ENCODE measurements around the gene PTPN11. TPM values are rescaled to one million over a fixed set of nuclear protein-coding genes. Genes with fewer than 3 reads are reported as not detected.
"Not testable (repeated sequence)": the region's sequence is repeated elsewhere in the genome, so short reads cannot be mapped to it uniquely, and the experiment has no call there.

PTPN11 gene
- total RNA-seq, 3 donors from 2014 or later, result 53.5 to 118 (median 70.7) TPM

DNA sequence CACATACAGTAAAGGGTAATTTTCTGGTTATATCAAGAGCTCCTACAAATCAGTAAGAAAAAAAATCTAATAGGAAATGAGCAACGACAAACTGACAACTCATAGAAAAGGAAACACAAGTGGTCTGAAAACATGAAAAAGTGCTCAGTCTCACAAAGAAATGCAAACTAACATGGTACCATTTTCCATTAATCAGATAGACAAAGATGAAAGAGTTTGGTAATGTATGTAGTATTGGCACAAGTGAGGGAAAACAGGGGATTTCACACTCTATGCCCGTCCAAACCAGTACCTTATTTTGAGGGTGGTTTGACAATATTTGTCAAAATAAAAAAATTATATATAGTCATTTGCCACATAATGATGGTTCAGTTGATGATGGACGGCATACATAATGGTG is 13.2 kb downstream of the PTPN11 start:
- intact Hi-C loops (cut with DNase I, micrococcal nuclease), result no loop called here
- no peak overlapping the region for H3K4me3 ChIP-seq
- no peaks in the 10 kb centered on the region for H3K9me3 ChIP-seq
- ATAC-seq (no peak), DNase-seq (no peak)
- TF ChIP-seq, protein P1, sequence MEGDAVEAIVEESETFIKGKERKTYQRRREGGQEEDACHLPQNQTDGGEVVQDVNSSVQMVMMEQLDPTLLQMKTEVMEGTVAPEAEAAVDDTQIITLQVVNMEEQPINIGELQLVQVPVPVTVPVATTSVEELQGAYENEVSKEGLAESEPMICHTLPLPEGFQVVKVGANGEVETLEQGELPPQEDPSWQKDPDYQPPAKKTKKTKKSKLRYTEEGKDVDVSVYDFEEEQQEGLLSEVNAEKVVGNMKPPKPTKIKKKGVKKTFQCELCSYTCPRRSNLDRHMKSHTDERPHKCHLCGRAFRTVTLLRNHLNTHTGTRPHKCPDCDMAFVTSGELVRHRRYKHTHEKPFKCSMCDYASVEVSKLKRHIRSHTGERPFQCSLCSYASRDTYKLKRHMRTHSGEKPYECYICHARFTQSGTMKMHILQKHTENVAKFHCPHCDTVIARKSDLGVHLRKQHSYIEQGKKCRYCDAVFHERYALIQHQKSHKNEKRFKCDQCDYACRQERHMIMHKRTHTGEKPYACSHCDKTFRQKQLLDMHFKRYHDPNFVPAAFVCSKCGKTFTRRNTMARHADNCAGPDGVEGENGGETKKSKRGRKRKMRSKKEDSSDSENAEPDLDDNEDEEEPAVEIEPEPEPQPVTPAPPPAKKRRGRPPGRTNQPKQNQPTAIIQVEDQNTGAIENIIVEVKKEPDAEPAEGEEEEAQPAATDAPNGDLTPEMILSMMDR (IDR thresholded peaks at IDR 0.05), result no peak
- H3K4me1 ChIP-seq (ENCODE audit: low read depth), result no peaks in the 10 kb centered on the region
- no peaks in the 10 kb centered on the region for H3K36me3 ChIP-seq (ENCODE audit: low read depth)

DNA sequence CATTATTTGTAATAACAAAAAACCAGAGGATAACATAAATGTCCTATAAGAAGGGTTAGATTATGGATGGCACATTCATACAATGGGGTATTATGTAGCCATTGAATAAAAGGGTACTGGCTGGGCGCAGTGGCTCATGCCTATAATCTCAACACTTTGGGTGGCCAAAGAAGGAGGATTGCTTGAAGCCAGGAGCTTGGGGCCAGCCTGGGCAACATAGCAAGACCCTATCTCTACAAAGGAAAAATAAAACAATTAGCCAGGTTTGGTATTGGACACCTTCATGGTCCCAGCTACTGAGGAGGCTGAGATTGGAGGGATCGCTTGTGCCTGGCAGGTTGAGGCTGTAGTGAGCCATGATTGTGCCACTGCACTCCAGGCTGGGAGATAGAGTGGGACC is 14.8 kb downstream of the PTPN11 start:
- intact Hi-C loops (cut with DNase I, micrococcal nuclease), result no loop called here
- no peaks in the 10 kb centered on the region for H3K9me3 ChIP-seq
- H3K36me3 ChIP-seq (ENCODE audit: low read depth), result no peaks in the 10 kb centered on the region
- no peak overlapping the region for H3K4me3 ChIP-seq
- TF ChIP-seq, protein P1 (IDR thresholded peaks at IDR 0.05), result no peak
- no peaks in the 10 kb centered on the region for H3K4me1 ChIP-seq (ENCODE audit: low read depth)
- ATAC-seq, result no peak
- DNase-seq, result no peak

DNA sequence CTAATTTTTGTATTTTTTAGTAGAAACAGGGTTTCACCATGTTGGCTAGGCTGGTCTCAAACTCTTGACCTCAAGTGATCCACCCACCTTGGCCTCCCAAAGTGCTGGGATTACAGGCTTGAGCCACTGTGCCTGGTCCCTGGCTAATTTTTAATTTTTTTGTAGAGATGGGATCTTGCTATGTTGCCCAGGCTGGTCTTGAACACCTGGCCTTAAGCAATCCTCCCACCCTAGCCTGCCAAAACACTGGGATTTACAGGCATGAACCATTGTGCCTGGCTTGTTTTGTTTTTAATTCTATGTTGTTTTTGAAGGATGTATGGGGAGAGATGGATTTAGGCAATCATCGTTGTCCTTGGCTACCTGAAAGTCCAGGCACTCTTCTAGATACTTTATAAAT is 19.9 kb downstream of the PTPN11 start:
- H3K9me3 ChIP-seq; intact Hi-C loops (cut with DNase I, micrococcal nuclease); H3K4me1 ChIP-seq (ENCODE audit: low read depth); DNase-seq; ATAC-seq; H3K4me3 ChIP-seq; H3K36me3 ChIP-seq (ENCODE audit: low read depth): not testable (repeated sequence)

DNA sequence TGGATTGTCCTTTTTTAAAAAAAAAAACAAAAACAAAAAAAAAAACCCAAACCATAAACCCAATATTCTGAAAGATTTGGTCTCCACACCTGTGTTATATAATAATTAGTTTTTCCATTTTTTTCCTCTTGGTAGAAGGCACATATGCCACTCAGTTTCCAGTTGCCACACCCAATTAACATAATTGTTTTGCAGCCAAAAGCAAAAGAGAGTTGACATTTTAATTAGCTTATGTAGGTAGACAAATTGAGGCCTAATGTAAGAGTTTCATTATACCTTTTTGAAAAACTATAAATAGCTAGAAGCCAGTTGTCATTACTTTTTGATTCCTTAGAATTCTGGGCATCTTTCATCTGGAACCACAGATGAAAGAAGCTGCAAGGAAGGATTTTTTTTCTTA is 21.0 kb downstream of the PTPN11 start:
- Histone ChIP-seq H3K4me3 (no peak overlapping the region), H3K4me1 (ENCODE audit: low read depth) (no peaks in the 10 kb centered on the region), H3K36me3 (ENCODE audit: low read depth) (no peaks in the 10 kb centered on the region), H3K9me3 (no peaks in the 10 kb centered on the region)
- TF ChIP-seq, protein P1 (IDR thresholded peaks at IDR 0.05), result no peak
- DNase-seq (no peak), ATAC-seq (no peak)
- intact Hi-C loops (cut with DNase I, micrococcal nuclease), result no loop called here

DNA sequence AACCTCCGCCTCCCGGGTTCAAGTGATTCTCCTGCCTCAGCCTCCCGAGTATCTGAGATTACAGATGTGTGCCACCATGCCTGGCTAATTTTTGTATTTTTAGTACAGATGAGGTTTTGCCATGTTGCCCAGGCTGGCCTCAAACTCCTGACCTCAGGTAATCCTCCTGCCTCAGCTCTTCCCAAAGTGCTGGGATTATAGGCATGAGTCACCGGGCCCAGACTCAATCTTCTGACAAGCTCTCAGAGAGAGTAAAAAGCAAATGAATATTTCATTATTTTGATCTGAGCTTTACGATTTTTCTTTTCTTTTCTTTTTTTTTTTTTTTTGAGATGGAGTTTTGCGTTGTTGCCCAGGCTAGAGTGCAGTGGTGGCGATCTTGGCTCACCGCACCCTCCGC is 21.9 kb downstream of the PTPN11 start:
- H3K4me1 ChIP-seq (ENCODE audit: low read depth); intact Hi-C loops (cut with DNase I, micrococcal nuclease); H3K36me3 ChIP-seq (ENCODE audit: low read depth); H3K9me3 ChIP-seq; DNase-seq; ATAC-seq; H3K4me3 ChIP-seq: not testable (repeated sequence)

DNA sequence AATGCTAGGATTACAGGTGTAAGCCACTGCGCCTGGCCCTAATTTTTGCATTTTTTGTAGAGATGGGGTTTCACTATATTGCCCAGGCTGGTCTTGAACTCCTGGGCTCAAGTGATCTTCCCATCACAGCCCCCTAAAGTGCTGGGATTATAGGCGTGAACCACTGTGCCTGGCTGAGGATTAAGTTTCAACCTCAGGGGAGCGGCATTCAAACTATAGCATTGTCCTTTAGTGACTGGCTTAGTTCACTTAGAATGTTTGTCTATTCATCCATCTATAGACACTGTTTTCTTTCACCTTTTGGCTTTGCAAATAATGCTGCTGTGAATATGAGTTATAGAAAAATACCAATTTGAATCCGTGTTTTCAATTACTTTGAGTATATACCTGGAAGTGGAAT is 25.2 kb downstream of the PTPN11 start:
- DNase-seq (no peak), ATAC-seq (no peak)
- H3K36me3 ChIP-seq (ENCODE audit: low read depth), result no peaks in the 10 kb centered on the region
- intact Hi-C loops (cut with DNase I, micrococcal nuclease), result no loop called here
- H3K9me3 ChIP-seq, result no peaks in the 10 kb centered on the region
- H3K4me1 ChIP-seq (ENCODE audit: low read depth), result no peaks in the 10 kb centered on the region
- H3K4me3 ChIP-seq, result no peak overlapping the region
- TF ChIP-seq, protein P1 (IDR thresholded peaks at IDR 0.05), result no peak

DNA sequence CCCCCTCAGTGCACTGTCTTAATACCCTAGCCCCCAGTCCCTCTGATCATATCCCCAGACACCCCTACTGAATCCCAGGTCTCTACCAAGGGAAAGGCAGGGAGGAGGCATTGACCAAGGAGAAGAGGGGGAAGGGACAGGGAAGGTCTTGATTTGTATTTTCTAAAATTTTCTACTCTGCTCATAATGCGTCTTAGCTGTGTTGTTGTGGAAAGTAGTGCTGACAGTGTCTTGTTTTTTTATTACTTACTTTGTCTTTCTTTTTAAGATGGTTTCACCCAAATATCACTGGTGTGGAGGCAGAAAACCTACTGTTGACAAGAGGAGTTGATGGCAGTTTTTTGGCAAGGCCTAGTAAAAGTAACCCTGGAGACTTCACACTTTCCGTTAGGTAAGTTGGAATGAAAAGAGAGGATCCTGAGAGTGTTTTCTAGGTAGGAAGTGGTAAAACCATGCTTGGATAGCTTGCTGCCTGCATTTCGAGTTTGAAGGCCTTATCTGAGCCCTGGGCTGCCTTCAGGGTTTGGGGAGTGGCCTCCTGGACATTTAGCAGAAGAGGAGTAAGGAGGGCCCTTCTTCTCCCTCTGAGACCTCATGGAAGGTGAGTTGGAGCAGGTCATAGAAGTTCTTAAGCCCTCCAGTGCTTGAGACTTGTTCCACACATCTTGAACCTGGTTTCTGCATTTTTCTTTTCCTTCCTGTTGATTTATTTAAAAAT is 27.4 kb downstream of the PTPN11 start:
- Histone ChIP-seq H3K36me3 (ENCODE audit: low read depth) (no peaks in the 10 kb centered on the region), H3K4me3 (no peak overlapping the region), H3K9me3 (no peaks in the 10 kb centered on the region), H3K4me1 (ENCODE audit: low read depth) (no peaks in the 10 kb centered on the region)
- intact Hi-C loops (cut with DNase I, micrococcal nuclease), result no loop called here
- ATAC-seq, result no peak
- DNase-seq, result no peak
- TF ChIP-seq, protein P1 (IDR thresholded peaks at IDR 0.05), result no peak
